GM18519 (cell line): ENCODE results near the gene USP36.
A peak's percentile ranks its signal among the peaks of the same experiment; 100 is the strongest.
"Not testable (repeated sequence)": the region's sequence is repeated elsewhere in the genome, so short reads cannot be mapped to it uniquely, and the experiment has no call there.

Source experiments
- ATAC-seq: cut with Tn5 transposase; IDR thresholded peaks from one replicate; pipeline ENCODE4 v1.9.1; 2021; ENCODE audit warnings: mild to moderate bottlenecking, moderate library complexity; ENCODE audit not compliant: unreplicated experiment, low FRiP score

Gene USP36

GRCh38 chr17:78777881-78778280, 62.7 kb downstream of the USP36 start:
- no peak for ATAC-seq

DNA sequence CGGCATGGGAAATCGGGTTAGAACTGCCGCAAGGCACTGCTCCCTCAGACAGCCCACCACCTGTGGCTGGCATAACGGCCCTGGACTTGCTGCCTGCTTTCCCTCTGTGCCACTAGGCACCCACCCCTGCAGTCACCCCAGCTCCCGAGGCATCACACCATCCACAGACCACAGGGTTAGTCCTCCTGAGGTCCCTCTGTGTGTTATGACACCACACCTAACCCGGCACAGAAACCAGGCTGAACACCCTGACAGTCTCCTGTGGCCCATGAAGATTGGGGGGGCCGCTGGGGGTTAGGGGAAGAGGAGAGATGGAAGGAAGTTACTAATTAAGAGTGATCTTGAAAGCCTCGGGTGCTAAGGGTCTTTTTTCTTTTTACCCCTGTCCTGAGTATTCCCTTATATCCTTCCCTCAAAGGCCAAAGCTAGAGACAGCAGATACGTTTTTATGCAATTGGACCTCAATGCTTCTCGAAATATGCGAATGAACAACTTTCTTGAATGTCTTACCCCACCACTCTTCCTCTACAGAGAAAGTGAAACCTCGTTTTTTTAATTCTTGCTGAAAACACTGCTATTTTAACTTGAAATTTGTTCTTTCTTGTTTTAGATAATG, 65.5 kb downstream of the USP36 start:
- ATAC-seq = no peak

GRCh38 chr17:78774453-78774852, 66.2 kb downstream of the USP36 start:
- ATAC-seq = no peak

- peak; percentile 32 for ATAC-seq
These were observed 68.7 kb downstream of the USP36 start for GRCh38 chr17:78771758-78772382.

DNA sequence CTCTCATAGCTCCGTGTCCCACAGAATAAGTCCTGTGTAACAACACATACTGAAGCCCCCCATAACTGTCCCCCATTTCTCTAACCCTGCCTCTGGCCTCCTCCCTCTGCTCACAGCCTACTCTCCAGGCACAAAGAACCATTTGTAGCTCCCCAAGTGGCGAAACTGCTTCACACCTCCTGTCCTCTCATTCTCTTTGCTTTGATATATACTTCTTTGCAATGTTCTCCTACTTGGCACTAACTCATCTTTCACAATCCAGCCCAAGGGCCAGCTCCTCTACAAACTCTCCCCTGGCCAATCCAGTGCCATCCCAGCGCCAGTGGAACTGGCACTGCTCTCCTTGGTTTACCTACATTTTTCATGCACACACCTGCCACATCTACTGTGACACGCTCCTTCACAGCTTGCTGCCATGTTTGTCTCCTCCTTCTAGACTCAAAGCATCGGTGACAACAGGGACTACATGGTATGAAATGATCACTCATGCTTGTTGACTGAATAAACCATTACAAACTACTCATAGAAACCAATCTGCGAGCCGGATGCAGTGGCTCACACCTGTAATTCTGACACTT, 71.3 kb downstream of the USP36 start:
- ATAC-seq = no peak

DNA sequence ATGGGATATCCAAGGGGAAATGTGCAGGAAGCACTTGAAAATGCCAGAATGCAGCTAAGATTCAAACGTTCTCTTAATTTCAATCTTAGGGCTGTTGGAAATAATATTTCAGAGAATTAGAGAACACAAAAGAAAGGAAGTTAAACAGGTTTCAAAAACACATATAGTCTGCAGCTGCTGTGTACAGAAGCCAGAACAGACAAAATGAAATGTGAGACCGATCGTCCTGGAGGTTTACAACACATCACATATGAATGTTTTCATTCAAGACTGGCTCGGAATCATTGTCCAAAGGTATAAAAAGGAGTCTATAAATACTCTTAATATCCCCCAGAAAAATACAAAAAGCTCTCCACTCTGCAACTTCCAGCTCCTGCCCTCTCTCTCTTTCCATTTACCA, 72.8 kb downstream of the USP36 start:
- no peak for ATAC-seq

DNA sequence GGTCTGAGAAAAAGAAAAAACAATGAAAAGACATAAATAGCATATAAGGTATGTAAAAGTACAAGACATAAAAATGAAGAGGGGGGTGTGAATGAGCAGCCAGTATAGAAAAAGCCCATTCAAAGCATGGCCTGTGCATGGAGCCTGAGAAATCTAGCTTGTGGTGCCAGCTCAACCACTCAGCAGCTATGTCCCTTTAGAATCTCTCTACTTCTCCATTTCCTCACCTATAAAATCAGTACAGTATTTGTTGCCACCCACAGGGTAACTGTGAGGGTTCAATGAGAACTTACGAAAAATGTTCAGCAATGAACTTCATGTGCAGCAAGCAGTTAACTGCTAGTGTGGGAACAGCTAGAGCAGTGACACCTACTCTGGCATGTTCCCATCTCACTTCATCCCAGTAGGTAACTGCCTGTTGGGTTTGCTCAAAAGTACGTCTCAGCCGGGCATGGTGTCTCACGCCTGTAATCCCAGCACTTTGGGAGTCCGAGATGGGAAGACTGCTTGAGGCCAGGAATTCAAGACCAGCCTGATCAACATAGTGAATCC, 73.8 kb downstream of the USP36 start:
- ATAC-seq = no peak

DNA sequence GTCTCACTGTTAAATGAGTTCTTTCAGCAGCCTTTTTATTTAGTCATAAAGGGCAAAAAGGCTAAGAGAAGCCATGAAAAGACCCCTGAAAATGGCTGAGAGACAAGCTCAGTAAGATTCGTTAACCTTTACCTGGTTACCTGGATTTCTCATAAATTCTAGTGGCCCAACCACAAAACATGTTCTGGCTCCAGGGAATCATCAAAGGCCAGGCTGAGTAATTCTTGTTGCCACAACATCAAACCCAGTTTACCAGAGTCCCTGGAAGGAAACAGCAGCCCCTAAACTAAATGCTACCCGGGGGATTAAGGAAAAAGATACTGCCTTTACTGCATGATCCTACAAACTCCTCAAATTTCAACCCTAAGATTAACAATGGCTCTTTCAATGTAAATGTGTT, 74.4 kb downstream of the USP36 start:
- no peak for ATAC-seq

- no peak for ATAC-seq
These were observed 74.8 kb downstream of the USP36 start for GRCh38 chr17:78765821-78766220.

DNA sequence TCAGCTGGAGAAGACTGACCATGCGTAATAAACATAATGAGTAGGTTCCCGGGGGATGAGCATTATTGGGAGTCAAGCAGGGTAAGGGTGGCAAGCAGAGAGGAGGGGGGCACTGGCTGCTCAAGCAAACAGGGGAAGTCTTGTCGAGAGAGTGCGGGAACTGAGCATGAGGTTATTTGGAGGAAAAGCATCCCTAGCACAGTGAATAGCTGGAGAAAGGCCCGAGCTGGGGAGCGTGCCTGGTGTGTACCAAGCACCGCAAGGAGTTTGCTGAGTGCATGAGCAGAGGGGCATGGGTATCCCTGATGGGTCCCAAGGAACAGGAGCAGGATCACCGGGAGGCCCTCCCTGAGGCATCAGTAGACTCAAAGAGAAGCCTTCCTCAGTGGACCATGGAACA, 75.7 kb downstream of the USP36 start:
- no peak for ATAC-seq

DNA sequence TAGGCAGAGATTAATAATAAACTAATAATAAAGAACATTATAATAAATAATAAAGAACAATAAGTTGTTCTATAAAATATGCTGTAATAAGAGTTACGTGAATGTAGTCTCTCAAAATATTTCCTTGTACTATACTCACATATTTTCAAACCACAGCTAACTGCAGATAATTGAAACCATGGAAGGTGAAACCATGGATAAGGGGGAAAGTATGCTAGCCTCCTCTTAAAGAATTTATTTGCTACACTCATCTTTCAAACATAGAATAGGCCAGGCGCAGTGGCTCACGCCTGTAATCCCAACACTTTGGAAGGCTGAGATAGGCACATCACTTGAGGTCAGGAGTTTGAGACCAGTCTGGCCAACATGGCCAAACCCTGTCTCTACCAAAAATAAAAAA, 77.1 kb downstream of the USP36 start:
- ATAC-seq = no peak

DNA sequence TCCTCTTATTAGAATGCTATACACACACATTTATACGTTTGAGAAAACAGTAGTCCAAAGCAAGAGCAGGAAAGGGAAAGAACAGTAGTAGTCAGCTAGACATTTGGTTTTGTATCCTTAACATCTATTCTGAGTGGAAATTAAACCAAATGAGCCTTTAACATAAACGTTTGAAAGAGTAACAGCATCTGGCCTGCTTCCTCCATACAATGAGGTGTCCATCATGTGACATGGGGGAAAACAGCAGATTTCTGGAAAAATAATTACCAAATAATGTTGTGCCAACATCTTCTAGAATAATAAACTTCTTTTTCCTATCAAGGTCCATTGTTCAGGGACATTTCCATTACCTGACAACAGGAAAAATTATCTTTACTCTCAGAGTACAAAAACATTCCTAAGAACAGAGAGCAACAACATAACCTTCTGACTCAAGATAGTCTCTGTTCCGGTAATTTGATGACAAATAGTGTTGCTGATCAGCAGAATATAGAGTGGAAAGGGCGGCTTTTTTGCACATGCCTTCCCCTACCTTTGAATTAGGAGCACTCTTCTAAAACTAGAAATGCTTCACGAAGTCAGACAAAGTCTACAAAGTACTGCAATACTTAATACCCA, 78.7 kb downstream of the USP36 start:
- no peak for ATAC-seq

GRCh38 chr17:78759969-78760352, 80.7 kb downstream of the USP36 start:
- no peak for ATAC-seq

- no peak for ATAC-seq
These were observed 81.2 kb downstream of the USP36 start for GRCh38 chr17:78759203-78759968.

DNA sequence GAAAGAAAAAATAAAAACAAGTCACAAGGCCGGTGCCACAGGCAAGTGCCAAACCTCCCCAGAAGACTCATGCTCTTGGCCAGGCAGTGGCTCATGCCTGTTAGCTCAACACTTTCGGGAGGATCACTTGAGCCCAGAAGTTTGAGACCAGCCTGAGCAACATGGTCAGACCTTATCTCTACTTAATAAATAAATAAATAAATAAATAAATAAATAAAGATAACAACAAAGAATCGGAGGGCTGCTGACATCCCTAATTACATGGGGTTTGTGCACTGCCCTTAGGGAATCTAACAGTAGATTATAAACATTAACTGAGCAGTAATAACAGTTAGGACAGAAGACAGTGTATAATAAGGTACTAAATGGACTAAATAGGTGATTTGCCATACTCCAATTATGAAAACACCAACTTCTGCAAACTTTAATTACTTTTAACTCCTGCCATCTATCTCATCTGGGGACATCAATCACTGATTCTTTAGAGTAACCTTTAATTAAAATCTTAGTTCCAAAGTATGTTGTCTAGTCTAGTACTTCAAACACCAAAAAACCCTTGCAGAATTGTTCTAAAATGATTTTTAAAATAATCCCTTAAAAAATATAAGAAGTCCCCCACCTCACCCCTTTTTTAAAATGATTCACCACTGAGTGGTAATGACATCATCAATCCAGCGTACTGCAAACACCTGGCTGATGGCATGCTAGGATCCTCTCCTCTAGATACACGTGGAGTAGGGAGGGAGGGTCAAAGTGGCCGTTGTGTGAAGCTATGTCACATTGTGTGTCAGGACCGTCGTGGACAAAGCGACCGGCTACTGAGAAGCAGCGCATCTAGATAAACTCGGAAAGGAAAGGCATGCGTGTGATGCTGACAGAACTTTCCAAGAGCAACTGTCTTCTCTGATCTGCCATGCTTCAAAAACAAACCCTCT, 87.0 kb downstream of the USP36 start:
- no peak for ATAC-seq

DNA sequence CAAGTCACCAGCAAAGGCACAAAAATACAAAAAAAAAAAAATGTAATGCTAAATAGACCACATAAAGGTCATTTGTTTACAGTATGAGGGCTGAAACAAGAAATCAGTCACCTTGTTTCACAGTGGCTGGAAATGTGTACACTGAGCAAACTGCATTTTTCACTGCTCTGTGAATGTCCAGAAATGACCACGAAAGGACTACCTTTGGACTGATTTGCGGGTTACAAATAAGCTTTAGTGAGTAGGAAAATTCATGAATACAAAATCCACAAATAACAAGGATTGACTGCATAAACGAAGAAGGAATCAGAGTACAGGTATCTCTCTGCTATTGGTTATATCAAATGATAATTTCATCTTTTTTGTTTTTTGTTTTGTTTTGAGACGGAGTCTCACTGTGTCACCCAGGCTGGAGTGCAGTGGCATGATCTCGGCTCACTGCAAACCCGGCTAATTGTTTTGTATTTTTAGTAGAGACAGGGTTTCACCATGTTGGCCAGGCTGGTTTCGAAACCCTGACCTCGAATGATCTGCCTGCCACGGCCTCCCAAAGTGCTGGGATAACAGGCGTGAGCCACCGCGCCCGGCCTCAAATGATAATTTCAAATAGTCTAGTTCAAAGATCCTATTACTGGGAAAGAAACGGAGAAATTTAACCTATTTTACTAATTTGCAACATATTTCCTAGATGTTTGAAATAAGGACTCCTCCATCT, 89.0 kb downstream of the USP36 start:
- no peak for ATAC-seq

DNA sequence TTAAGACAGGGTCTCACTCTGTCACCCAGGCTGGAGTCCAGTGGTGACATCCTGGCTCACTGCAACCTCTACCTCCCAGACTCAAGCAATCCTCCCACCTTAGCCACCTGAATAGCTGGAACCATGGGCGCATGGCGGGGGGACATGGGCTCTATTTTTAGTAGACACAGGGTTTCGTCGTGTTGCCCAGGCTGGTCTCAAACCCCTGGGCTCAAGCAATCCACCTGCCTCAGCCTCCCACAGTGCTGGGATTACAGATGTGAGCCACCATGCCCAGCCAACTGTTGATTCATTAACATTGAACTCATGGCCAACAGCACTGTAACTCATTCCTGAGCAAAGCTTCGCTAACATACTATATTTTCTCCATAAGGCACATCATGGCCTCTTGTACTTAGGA, 89.6 kb downstream of the USP36 start:
- not testable (repeated sequence) for ATAC-seq

GRCh38 chr17:78748730-78749317, 91.8 kb downstream of the USP36 start:
- no peak for ATAC-seq
